Measurements from ENCODE around the gene IL11. TPM values are rescaled to one million over a fixed set of nuclear protein-coding genes. Genes with fewer than 3 reads are reported as not detected.
A peak's percentile ranks its signal among the peaks of the same experiment; 100 is the strongest.

The IL11 gene
- total RNA-seq, 1 donor from 2014 or later, result 3.1 TPM

DNA sequence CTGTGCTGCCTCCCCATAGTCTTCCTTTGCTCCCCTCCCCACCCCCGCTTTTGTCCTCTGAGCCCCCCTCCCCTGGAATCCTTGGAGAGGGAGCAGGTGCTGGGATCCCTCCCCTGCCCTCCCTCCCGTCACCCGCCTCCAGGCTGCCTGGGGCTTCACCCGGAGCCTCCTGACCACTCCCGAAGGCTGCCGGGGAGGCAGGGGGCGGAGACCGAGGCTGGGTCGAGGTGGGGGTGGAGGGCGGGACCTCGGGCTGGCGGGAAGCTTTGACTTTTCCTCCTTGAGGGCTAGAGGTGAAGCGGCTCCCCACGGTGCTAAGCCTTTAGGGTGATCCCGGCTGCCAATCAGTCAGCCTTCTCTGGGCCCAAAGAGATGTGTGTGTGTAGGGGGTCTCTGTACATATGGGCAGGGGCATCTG is 29.1 kb downstream of the IL11 start:
- Mint-ChIP-seq H3K27ac (ENCODE audit: unreplicated experiment) (no peak overlapping the region), H3K27me3 (ENCODE audit: low read depth) (no peaks in the 10 kb centered on the region), H3K4me1 (ENCODE audit: low read depth) (peaks cover 39% of the 10 kb centered on the region), H3K4me3 (ENCODE audit: unreplicated experiment) (peak overlapping the region; percentile 78), H3K9me3 (ENCODE audit: low read depth) (no peaks in the 10 kb centered on the region), H3K36me3 (ENCODE audit: low read depth) (no peaks in the 10 kb centered on the region)
- TF ChIP-seq, protein P1, sequence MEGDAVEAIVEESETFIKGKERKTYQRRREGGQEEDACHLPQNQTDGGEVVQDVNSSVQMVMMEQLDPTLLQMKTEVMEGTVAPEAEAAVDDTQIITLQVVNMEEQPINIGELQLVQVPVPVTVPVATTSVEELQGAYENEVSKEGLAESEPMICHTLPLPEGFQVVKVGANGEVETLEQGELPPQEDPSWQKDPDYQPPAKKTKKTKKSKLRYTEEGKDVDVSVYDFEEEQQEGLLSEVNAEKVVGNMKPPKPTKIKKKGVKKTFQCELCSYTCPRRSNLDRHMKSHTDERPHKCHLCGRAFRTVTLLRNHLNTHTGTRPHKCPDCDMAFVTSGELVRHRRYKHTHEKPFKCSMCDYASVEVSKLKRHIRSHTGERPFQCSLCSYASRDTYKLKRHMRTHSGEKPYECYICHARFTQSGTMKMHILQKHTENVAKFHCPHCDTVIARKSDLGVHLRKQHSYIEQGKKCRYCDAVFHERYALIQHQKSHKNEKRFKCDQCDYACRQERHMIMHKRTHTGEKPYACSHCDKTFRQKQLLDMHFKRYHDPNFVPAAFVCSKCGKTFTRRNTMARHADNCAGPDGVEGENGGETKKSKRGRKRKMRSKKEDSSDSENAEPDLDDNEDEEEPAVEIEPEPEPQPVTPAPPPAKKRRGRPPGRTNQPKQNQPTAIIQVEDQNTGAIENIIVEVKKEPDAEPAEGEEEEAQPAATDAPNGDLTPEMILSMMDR (IDR thresholded peaks at IDR 0.05), result no peak
- DNase-seq (ENCODE audit: low spot score), result no peak

DNA sequence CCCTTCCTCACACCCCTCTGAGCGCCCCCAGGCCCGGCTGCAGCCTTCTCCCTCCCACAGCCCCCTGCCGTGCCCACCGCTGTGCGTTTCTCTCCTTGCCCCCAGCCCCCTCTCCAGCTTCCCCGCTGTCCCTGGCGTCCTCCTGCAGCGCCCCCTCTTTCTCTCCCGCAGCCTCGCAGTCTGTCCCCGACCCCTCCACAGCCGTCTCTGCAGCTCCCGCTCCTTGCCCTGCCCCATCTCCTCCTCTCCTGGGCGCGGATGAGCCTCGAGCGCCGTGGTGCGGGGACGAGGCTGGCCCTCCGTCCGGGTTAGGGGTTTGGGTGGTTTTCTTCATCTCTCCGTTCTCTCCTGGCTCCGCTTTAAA is 29.5 kb downstream of the IL11 start:
- no peak overlapping the region for H3K27ac Mint-ChIP-seq (ENCODE audit: unreplicated experiment)
- no peaks in the 10 kb centered on the region for H3K27me3 Mint-ChIP-seq (ENCODE audit: low read depth)
- H3K4me1 Mint-ChIP-seq (ENCODE audit: low read depth), result peaks cover 39% of the 10 kb centered on the region
- TF ChIP-seq, protein P1 (IDR thresholded peaks at IDR 0.05), result peak; percentile 30
- no peaks in the 10 kb centered on the region for H3K9me3 Mint-ChIP-seq (ENCODE audit: low read depth)
- H3K36me3 Mint-ChIP-seq (ENCODE audit: low read depth), result no peaks in the 10 kb centered on the region
- DNase-seq (ENCODE audit: low spot score), result no peak
- peak overlapping the region; percentile 78 for H3K4me3 Mint-ChIP-seq (ENCODE audit: unreplicated experiment)

DNA sequence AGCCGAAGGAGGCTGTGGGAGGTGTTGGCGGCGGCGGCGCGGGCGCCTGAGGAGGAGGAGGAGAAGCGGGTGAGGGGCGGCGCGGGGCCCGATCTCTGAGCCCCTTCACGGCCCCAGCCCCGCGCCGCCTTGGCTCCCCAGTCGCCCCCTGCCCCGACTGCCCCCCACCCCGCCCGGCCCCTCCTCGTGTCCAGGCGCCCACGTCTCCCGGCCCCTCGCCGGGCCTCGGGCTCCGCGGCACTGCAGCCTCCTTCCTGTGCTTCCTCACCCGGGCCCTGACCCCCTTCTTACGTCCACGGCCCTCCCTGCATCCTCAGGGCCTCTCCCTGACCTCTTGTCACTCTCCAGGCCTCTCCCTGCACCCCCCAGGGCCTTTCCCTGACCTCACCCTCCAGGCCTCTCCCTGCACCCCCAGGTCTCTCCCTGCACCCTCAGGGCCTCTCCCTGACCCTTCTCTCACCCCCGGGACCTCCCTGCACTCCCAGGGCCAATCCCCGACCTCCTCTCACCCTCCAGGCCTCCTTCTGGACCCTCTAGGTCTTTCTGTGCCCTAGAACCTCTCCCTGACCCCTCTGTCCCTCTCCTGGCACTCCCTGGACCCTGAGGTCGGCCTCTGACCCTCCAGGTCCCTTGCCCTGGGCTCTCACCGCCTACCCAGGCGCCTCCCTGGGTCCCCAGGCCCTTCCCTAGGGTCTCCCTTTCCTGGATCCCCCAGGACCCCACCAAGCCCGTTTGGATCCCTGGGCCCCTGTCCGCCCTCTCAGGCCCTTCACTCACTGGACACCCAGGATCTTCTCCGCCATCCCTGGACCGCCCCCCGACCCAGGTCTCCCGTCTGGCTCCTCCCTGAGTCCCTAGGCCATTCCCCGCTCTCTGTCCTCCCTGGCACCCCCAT is 30.1 kb downstream of the IL11 start:
- peaks cover 33% of the 10 kb centered on the region for H3K4me1 Mint-ChIP-seq (ENCODE audit: low read depth)
- H3K4me3 Mint-ChIP-seq (ENCODE audit: unreplicated experiment), result peak overlapping the region; percentile 78
- TF ChIP-seq, protein P1 (IDR thresholded peaks at IDR 0.05), result no peak
- H3K27me3 Mint-ChIP-seq (ENCODE audit: low read depth), result no peaks in the 10 kb centered on the region
- H3K27ac Mint-ChIP-seq (ENCODE audit: unreplicated experiment), result peak overlapping the region; percentile 87
- no peaks in the 10 kb centered on the region for H3K9me3 Mint-ChIP-seq (ENCODE audit: low read depth)
- DNase-seq (ENCODE audit: low spot score), result no peak
- no peaks in the 10 kb centered on the region for H3K36me3 Mint-ChIP-seq (ENCODE audit: low read depth)

DNA sequence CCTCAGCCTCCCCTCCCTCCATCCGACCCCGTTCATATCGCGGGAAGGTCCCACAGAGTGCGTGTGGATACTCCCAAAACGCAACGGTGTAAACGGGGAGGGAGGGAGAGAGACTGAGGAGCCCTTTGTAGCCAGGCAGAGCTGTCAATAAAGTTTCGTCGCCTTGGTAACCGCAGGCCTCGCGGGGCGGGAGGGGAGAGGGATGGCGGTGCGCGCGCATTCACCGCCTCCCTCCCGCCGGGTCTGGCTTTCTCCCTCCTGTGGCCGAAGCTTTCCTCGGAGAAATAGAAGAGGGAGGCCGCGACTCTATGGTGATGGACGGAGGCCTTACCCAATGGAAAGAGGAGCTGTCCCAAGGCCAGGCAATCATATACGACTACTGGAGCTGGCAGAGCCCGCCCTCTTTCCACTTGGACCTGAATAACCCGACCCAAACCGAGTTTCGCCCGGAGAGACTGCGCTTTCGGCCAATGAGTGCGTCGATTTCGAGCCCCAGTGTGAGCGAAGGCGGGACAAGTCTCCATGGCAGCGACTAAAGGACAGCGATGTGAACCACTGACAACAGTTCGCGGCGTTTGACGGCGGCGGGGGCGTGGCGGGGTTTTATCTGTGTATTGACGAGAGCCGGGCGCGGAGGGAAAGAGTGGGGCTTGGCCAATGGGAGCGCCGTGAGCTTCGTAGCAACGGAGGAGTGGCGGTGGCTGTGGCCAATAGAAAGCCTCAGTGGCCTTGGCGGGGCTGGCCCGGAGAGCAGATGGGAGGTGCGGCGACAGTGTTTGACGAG is 31.0 kb downstream of the IL11 start, which contains the start of gene KMT5C:
Gene KMT5C, plus strand, starts transcription at position 772 of the 784 bp plus-strand sequence. CDS start 2,061 bp downstream, outside the sequence.
- Mint-ChIP-seq H3K9me3 (ENCODE audit: low read depth) (no peaks in the 10 kb centered on the region), H3K36me3 (ENCODE audit: low read depth) (no peaks in the 10 kb centered on the region), H3K4me3 (ENCODE audit: unreplicated experiment) (peak within 1 kb of the TSS; percentile 78), H3K27ac (ENCODE audit: unreplicated experiment) (peak within 1 kb of the TSS; percentile 99), H3K27me3 (ENCODE audit: low read depth) (no peaks in the 10 kb centered on the region), H3K4me1 (ENCODE audit: low read depth) (peaks cover 26% of the 10 kb centered on the region)
- TF ChIP-seq, protein P1 (IDR thresholded peaks at IDR 0.05), result peak; percentile 57
- peak; percentile 100 for DNase-seq (ENCODE audit: low spot score)

DNA sequence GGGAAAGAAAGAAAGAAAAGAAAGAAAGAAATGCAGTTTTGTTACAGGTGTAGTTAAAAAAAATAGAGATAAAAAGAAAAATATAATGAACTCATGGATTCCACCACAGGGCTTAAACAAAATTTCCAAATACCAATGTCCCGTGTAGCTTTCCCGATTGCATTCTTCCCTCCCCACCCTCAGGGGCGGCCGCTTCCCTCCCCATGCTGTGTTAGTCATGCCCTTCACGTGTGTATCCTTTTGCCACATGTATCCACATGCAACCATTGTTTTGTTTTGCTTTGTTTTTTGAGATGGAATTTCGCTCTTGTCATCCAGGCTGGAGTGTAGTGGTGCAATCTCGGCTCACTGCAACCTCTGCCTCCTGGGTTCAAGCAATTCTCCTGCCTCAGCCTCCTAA is 34.2 kb downstream of the IL11 start:
- Mint-ChIP-seq H3K4me3 (ENCODE audit: unreplicated experiment) (no peak overlapping the region), H3K4me1 (ENCODE audit: low read depth) (peaks cover 19% of the 10 kb centered on the region), H3K9me3 (ENCODE audit: low read depth) (no peaks in the 10 kb centered on the region), H3K27ac (ENCODE audit: unreplicated experiment) (no peak overlapping the region), H3K36me3 (ENCODE audit: low read depth) (no peaks in the 10 kb centered on the region), H3K27me3 (ENCODE audit: low read depth) (no peaks in the 10 kb centered on the region)
- TF ChIP-seq, protein P1 (IDR thresholded peaks at IDR 0.05), result no peak
- no peak for DNase-seq (ENCODE audit: low spot score)
